ENCODE measurements around the gene CBX1. TPM values are rescaled to one million over a fixed set of nuclear protein-coding genes. Genes with fewer than 3 reads are reported as not detected.
"Not testable (repeated sequence)": the region's sequence is repeated elsewhere in the genome, so short reads cannot be mapped to it uniquely, and the experiment has no call there.

The CBX1 gene
- total RNA-seq, 4 donors from 2014 or later = 24.0 to 59.0 (median 28.9) TPM

- 1% methylated on average over 16 to 30 of the region's 73 CpGs for WGBS, 2 donors
- H3K27ac ChIP-seq = peak within 1 kb of the TSS; percentile 65 to 87 (median 75)
- peak in 1 of 2 donors; percentile 65 for DNase-seq (ENCODE audit: low spot score in 2 of 2)
These were observed 64.0 kb downstream of the CBX1 start, which contains the start of gene COPZ2 for GRCh38 chr17:48037036-48037837. Gene COPZ2 (minus strand): TSS chr17:48037797. CDS start chr17:48037777, 20 bp downstream.

GRCh38 chr17:48036693-48037035 lies 64.6 kb downstream of the CBX1 start:
- Histone ChIP-seq H3K4me3 (peak overlapping the region; percentile 42 to 77 (median 56)), H3K4me1 (peaks cover 0 to 20% (median 4%) of the 10 kb centered on the region in 4 donors), H3K27me3 (no peaks in the 10 kb centered on the region), H3K9me3 (no peaks in the 10 kb centered on the region), H3K36me3 (peaks cover 0 to 17% (median 0%) of the 10 kb centered on the region in 3 donors), H3K27ac (peak overlapping the region; percentile 65 to 87 (median 75))
- 26 to 39% methylated on average over 5 to 6 of the region's 6 CpGs for WGBS, 2 donors
- no peak for DNase-seq (ENCODE audit: low spot score in 2 of 2)
- TF ChIP-seq, protein P1, sequence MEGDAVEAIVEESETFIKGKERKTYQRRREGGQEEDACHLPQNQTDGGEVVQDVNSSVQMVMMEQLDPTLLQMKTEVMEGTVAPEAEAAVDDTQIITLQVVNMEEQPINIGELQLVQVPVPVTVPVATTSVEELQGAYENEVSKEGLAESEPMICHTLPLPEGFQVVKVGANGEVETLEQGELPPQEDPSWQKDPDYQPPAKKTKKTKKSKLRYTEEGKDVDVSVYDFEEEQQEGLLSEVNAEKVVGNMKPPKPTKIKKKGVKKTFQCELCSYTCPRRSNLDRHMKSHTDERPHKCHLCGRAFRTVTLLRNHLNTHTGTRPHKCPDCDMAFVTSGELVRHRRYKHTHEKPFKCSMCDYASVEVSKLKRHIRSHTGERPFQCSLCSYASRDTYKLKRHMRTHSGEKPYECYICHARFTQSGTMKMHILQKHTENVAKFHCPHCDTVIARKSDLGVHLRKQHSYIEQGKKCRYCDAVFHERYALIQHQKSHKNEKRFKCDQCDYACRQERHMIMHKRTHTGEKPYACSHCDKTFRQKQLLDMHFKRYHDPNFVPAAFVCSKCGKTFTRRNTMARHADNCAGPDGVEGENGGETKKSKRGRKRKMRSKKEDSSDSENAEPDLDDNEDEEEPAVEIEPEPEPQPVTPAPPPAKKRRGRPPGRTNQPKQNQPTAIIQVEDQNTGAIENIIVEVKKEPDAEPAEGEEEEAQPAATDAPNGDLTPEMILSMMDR (IDR thresholded peaks at IDR 0.05) = no peak
- TF ChIP-seq POLR2A (IDR thresholded peaks at IDR 0.05) (no peak), EP300 (IDR thresholded peaks at IDR 0.05) (no peak)

More at GRCh38 chr17:48037036-48037837, 64.0 kb downstream of the CBX1 start, which contains the start of gene COPZ2:
- Histone ChIP-seq H3K9me3 (no peaks in the 10 kb centered on the region), H3K27me3 (no peaks in the 10 kb centered on the region), H3K36me3 (peaks cover 0 to 13% (median 0%) of the 10 kb centered on the region in 3 donors), H3K4me1 (peaks cover 0 to 20% (median 4%) of the 10 kb centered on the region in 4 donors), H3K4me3 (peak within 1 kb of the TSS; percentile 42 to 77 (median 56))
- TF ChIP-seq, protein P1 (IDR thresholded peaks at IDR 0.05) = peak; percentile 50 to 58 (median 56)
- TF ChIP-seq POLR2A (IDR thresholded peaks at IDR 0.05) = peak in 1 of 2 donors; percentile 11
- peak in 1 of 2 donors; percentile 40 for TF ChIP-seq EP300 (IDR thresholded peaks at IDR 0.05)

DNA sequence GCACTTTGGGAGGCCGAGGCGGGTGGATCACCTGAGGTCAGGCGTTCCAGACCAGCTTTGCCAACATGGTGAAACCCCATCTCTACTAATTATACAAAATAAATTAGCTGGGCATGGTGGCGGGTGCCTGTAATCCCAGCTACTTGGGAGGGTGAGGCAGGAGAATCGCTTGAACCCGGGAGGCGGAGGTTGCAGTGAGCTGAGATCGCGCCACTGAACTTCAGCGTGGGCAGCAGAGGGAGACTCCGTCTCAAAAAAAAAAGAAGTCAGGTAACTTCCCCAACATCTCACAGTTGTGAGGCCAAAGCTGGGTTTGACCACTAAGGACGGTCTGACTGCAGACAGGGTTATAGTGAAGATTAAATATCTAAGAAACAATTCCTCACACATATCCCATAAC lies 66.5 kb downstream of the CBX1 start:
- not testable (repeated sequence) for H3K9me3 ChIP-seq; H3K27me3 ChIP-seq; H3K4me3 ChIP-seq; H3K27ac ChIP-seq; DNase-seq (ENCODE audit: low spot score in 2 of 2)
- H3K4me1 ChIP-seq = peaks cover 0 to 29% (median 4%) of the 10 kb centered on the region in 4 donors
- 89 to 92% methylated on average over 12 of the region's 12 CpGs for WGBS, 2 donors
- peaks cover 0 to 19% (median 0%) of the 10 kb centered on the region in 3 donors for H3K36me3 ChIP-seq

DNA sequence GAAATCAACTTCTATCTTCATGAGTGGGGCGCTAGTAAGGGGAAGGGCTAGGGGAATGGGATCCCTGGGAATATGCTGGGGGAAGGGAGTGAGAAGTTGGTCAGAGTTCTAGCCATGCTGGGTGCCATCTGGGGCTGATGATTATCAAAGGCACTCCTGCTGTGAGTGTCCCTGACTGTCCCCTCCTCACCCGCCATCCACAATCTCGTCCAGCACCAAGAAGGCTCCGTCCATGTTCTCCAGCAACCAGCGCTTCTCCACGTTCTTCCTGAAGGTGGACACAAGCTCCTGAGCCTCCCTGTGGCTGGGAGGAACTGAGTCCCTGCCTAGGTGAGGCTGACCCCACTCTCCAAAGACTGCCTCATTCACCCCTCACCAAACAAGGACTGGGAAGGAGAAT lies 69.3 kb downstream of the CBX1 start:
- H3K36me3 ChIP-seq = peaks cover 0 to 19% (median 0%) of the 10 kb centered on the region in 3 donors
- H3K4me1 ChIP-seq = peaks cover 0 to 21% (median 2%) of the 10 kb centered on the region in 4 donors
- no peaks in the 10 kb centered on the region for H3K27me3 ChIP-seq
- H3K27ac ChIP-seq = no peak overlapping the region
- WGBS, 2 donors = 83 to 93% methylated on average over 6 of the region's 6 CpGs
- no peak for TF ChIP-seq POLR2A (IDR thresholded peaks at IDR 0.05)
- TF ChIP-seq, protein P1 (IDR thresholded peaks at IDR 0.05) = no peak
- TF ChIP-seq EP300 (IDR thresholded peaks at IDR 0.05) = no peak
- no peaks in the 10 kb centered on the region for H3K9me3 ChIP-seq
- DNase-seq (ENCODE audit: low spot score in 2 of 2) = no peak
- H3K4me3 ChIP-seq = no peak overlapping the region

DNA sequence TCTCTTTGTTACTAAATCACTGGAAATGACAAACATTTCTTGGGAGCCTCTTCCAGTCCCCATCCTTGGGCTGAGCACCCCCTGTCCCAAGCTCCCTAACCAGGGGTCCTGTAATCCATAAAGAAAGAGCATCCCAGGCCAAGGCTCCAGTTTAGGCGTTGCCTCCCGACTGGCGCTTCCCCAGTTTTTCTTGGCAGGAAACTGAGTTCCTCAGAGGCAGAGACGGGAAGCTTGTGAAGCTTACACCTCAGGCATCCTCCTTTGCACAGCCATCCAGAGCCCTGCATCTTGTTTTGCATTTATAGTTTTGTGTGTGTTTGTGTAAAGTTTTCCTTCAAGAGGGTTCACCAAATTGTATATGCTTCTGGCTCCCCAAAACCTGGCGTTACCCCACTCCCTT lies 70.7 kb downstream of the CBX1 start:
- 41 to 48% methylated on average over 5 of the region's 5 CpGs for WGBS, 2 donors
- no peak for DNase-seq (ENCODE audit: low spot score in 2 of 2)
- peak overlapping the region in 2 of 4 donors; percentile 17 to 26 for H3K27ac ChIP-seq
- H3K4me1 ChIP-seq = peaks cover 7 to 27% (median 14%) of the 10 kb centered on the region in 4 donors
- TF ChIP-seq, protein P1 (IDR thresholded peaks at IDR 0.05) = no peak
- no peak for TF ChIP-seq EP300 (IDR thresholded peaks at IDR 0.05)
- TF ChIP-seq POLR2A (IDR thresholded peaks at IDR 0.05) = no peak
- peaks cover 0 to 19% (median 0%) of the 10 kb centered on the region in 3 donors for H3K36me3 ChIP-seq
- H3K4me3 ChIP-seq = no peak overlapping the region
- no peaks in the 10 kb centered on the region for H3K27me3 ChIP-seq
- H3K9me3 ChIP-seq = no peaks in the 10 kb centered on the region
